Measurements from ENCODE around the gene CLRN1.

DNA sequence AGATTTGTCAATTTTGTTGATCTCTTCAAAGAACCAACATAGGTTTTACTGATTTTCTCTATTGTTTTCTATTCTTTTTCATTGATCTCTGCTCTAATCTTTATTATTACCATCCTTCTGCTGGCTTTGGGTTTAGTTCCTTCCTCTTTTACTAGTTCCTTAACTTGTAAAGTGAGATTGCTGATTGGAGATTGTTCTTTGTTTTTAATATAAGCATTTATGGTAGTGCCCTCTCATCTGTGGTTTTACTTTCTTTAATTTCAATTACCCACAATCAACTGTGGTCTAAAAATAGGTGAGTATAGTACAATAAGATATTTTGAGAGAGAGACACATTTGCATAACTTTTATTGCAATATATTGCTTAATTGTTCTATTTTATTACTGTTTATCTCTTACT lies 13.2 kb upstream of the CLRN1 start:
- no peak for TF ChIP-seq PPARA (CRISPR knock-in tag; IDR thresholded peaks at IDR 0.05; ENCODE audit: borderline replicate concordance)
- TF ChIP-seq, protein P1, sequence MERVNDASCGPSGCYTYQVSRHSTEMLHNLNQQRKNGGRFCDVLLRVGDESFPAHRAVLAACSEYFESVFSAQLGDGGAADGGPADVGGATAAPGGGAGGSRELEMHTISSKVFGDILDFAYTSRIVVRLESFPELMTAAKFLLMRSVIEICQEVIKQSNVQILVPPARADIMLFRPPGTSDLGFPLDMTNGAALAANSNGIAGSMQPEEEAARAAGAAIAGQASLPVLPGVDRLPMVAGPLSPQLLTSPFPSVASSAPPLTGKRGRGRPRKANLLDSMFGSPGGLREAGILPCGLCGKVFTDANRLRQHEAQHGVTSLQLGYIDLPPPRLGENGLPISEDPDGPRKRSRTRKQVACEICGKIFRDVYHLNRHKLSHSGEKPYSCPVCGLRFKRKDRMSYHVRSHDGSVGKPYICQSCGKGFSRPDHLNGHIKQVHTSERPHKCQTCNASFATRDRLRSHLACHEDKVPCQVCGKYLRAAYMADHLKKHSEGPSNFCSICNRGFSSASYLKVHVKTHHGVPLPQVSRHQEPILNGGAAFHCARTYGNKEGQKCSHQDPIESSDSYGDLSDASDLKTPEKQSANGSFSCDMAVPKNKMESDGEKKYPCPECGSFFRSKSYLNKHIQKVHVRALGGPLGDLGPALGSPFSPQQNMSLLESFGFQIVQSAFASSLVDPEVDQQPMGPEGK (CRISPR knock-in tag; IDR thresholded peaks at IDR 0.05; ENCODE audit: borderline replicate concordance): no peak

All from SK-N-SH treated with all-trans-retinoic acid at 6 μM for 48 hours (cell line).